ENCODE data around the gene FGD4. TPM values are rescaled to one million over a fixed set of nuclear protein-coding genes. Genes with fewer than 3 reads are reported as not detected.

The FGD4 gene
- total RNA-seq, 4 donors from 2014 or later, result 13.8 to 34.6 (median 20.8) TPM

DNA sequence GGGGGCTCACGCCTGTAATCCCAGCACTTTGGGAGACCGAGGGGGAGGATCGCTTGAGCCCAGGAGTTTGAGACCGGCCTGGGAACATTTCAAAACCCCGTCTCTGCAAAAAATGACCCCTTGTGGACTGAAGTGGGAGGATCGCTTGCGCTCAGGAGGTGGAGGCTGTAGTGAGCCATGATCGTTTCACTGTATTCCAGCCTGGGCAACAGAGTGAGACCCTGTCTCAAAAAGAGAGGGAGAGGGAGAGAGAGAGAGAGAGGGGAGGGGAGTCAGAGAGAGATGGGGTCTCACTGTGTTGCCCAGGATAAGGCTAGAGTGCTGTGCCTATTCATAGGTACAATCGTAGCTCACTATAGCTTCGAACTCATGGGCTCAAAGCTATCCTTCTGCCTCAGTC lies 2.8 kb downstream of the FGD4 start:
- H3K9me3 ChIP-seq, result no peaks in the 10 kb centered on the region
- H3K36me3 ChIP-seq, result no peaks in the 10 kb centered on the region
- TF ChIP-seq POLR2A (IDR thresholded peaks at IDR 0.05), result no peak
- DNase-seq, result no peak
- no peak overlapping the region for H3K27ac ChIP-seq
- intact Hi-C loops (cut with DNase I; ENCODE audit: low total_unique reads), result no loop called here
- H3K4me1 ChIP-seq, result no peaks in the 10 kb centered on the region
- no peaks in the 10 kb centered on the region for H3K27me3 ChIP-seq
- no peak overlapping the region for H3K4me3 ChIP-seq

DNA sequence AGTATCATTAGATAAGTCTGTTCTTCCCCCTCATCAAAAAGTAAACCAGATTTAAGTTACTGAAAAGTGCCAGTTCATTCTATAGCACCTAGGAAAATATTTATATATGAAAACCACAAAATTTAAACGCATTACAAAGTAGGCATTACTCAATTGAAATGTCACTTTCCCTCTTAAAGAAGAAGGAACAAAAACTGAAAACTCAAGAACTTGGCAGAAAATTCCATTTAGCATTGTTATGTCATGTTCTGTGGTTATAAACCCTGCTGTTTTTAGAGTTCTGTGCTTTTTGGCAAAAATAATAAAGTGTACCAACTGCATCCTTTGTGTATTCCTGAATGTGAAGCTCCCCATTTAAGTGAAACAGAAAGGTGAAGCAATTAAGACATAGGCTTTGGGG lies 3.6 kb downstream of the FGD4 start:
- no peaks in the 10 kb centered on the region for H3K27me3 ChIP-seq
- H3K4me1 ChIP-seq, result no peaks in the 10 kb centered on the region
- H3K27ac ChIP-seq, result no peak overlapping the region
- no peak overlapping the region for H3K4me3 ChIP-seq
- no peaks in the 10 kb centered on the region for H3K36me3 ChIP-seq
- DNase-seq, result no peak
- intact Hi-C loops (cut with DNase I; ENCODE audit: low total_unique reads), result no loop called here
- TF ChIP-seq, protein P1, sequence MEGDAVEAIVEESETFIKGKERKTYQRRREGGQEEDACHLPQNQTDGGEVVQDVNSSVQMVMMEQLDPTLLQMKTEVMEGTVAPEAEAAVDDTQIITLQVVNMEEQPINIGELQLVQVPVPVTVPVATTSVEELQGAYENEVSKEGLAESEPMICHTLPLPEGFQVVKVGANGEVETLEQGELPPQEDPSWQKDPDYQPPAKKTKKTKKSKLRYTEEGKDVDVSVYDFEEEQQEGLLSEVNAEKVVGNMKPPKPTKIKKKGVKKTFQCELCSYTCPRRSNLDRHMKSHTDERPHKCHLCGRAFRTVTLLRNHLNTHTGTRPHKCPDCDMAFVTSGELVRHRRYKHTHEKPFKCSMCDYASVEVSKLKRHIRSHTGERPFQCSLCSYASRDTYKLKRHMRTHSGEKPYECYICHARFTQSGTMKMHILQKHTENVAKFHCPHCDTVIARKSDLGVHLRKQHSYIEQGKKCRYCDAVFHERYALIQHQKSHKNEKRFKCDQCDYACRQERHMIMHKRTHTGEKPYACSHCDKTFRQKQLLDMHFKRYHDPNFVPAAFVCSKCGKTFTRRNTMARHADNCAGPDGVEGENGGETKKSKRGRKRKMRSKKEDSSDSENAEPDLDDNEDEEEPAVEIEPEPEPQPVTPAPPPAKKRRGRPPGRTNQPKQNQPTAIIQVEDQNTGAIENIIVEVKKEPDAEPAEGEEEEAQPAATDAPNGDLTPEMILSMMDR (IDR thresholded peaks at IDR 0.05), result no peak
- no peak for TF ChIP-seq POLR2A (IDR thresholded peaks at IDR 0.05)
- no peaks in the 10 kb centered on the region for H3K9me3 ChIP-seq

- DNase-seq, result no peak
- no peaks in the 10 kb centered on the region for H3K4me1 ChIP-seq
- H3K9me3 ChIP-seq, result no peaks in the 10 kb centered on the region
- intact Hi-C loops (cut with DNase I; ENCODE audit: low total_unique reads), result no loop called here
- H3K4me3 ChIP-seq, result no peak overlapping the region
- TF ChIP-seq POLR2A (IDR thresholded peaks at IDR 0.05), result no peak
- TF ChIP-seq, protein P1 (IDR thresholded peaks at IDR 0.05), result no peak
- no peaks in the 10 kb centered on the region for H3K27me3 ChIP-seq
- no peaks in the 10 kb centered on the region for H3K36me3 ChIP-seq
- H3K27ac ChIP-seq, result no peak overlapping the region
Measured at GRCh38 chr12:32407795-32408194, 8.4 kb downstream of the FGD4 start.

DNA sequence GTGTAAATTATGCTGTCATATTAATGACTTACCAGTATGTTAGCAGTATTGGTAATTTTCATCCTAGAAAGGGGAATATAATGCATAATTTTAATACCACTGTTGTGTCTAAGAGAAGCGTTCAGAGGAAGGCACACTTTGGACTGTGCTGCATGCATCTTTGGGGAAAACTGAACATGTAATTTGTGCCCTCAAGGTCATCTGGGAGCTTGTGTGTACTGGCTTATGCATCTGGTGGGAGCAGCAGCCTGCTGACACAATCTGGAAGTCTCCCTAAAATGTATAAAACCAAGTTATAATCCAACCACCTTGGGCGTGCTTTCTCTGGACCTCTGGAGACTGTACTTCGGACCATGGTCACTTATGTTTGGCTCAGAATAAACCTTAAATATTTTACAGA lies 14.1 kb downstream of the FGD4 start:
- intact Hi-C loops (cut with DNase I; ENCODE audit: low total_unique reads), result no loop called here
- Histone ChIP-seq H3K4me3 (no peak overlapping the region), H3K4me1 (no peaks in the 10 kb centered on the region), H3K36me3 (no peaks in the 10 kb centered on the region), H3K27ac (no peak overlapping the region), H3K27me3 (no peaks in the 10 kb centered on the region), H3K9me3 (no peaks in the 10 kb centered on the region)
- no peak for DNase-seq
- TF ChIP-seq, protein P1 (IDR thresholded peaks at IDR 0.05), result no peak
- no peak for TF ChIP-seq POLR2A (IDR thresholded peaks at IDR 0.05)

DNA sequence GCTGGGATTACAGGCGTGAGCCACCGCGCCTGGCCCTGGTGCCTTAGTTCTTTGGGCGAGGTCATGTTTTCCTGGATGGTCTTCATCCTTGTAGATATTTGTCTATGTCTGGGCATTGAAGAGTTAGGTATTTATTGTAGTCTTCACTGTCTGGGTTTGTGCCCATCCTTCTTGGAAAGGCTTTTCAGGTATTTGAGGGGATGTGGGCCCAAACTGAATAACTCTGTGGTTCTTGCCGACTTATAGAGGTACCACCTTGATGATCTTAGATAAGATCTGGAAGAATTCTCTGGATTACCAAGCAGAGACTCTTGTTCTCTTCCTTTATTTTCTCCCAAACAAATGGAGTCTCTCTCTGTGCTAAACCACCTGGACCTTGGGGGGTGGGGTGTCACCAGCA lies 18.9 kb downstream of the FGD4 start:
- DNase-seq, result no peak
- H3K9me3 ChIP-seq, result no peaks in the 10 kb centered on the region
- no peaks in the 10 kb centered on the region for H3K36me3 ChIP-seq
- TF ChIP-seq POLR2A (IDR thresholded peaks at IDR 0.05), result no peak
- TF ChIP-seq, protein P1 (IDR thresholded peaks at IDR 0.05), result no peak
- H3K27me3 ChIP-seq, result no peaks in the 10 kb centered on the region
- intact Hi-C loops (cut with DNase I; ENCODE audit: low total_unique reads), result no loop called here
- peaks cover 0 to 3% of the 10 kb centered on the region in 2 donors for H3K4me1 ChIP-seq
- H3K4me3 ChIP-seq, result no peak overlapping the region
- no peak overlapping the region for H3K27ac ChIP-seq

DNA sequence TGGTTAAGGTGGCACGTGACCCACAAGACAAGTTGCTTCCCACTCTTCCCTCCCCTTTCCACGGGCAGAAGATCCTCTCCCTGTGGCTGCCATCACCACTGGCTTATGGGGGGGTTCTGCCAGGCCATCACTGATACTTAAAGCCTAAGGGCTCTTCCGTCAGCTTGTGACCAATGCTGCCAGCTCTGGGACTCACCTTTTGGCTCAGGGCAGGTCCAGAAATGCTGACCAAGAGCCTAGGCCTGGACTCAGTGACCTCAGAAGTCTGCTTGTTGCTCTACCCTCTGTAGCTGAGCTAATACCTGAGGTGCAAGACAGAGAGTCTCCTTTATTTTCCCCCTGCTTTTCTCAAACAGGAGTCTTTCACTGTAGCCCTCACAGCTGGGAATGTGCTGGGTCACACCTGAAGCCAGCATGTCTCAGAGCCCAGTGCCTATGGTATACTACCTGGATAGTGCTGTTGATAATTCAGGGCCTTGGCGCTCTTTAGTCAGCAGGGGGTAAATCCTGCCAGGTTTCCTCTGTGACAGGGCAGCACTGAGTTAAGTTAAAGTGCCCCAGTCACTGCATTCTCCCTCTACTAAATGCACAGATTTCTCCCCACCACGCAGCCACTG lies 19.7 kb downstream of the FGD4 start:
- no peak overlapping the region for H3K27ac ChIP-seq
- H3K4me1 ChIP-seq, result peaks cover 0 to 3% of the 10 kb centered on the region in 2 donors
- no peak for DNase-seq
- no peaks in the 10 kb centered on the region for H3K27me3 ChIP-seq
- no peaks in the 10 kb centered on the region for H3K36me3 ChIP-seq
- H3K4me3 ChIP-seq, result no peak overlapping the region
- no peak for TF ChIP-seq POLR2A (IDR thresholded peaks at IDR 0.05)
- TF ChIP-seq, protein P1 (IDR thresholded peaks at IDR 0.05), result no peak
- H3K9me3 ChIP-seq, result no peaks in the 10 kb centered on the region
- intact Hi-C loops (cut with DNase I; ENCODE audit: low total_unique reads), result no loop called here
